Aorta (tissue), 5 donors: ENCODE measurements around the gene URM1. TPM values are rescaled to one million over a fixed set of nuclear protein-coding genes. Genes with fewer than 3 reads are reported as not detected.

Source experiments
- ATAC-seq: fragments of 200-7000 bp; cut with Tn5 transposase; one replicate; pipeline ENCODE4 v1.9.1; 2022; ENCODE audit warnings: moderate library complexity; ENCODE audit not compliant: low FRiP score
- DNase-seq, 2 donors: peaks; one replicate each; pipeline ENCODE4 v3.0.0-alpha.2; 2020
- H3K27ac ChIP-seq, 2 donors: one replicate each; pipeline ENCODE4 v1.5.1; 2013; ENCODE audit warnings: low read length in 2 of 2, mild to moderate bottlenecking in 2 of 2, moderate library complexity in 2 of 2, control low read depth in 1 of 2, inconsistent platforms in 1 of 2, low read depth in 1 of 2
- H3K27me3 ChIP-seq, 2 donors: one replicate each; pipeline ENCODE4 v1.6.1; 2013; ENCODE audit warnings: control low read depth in 1 of 2, low read length in 1 of 2, mild to moderate bottlenecking in 1 of 2, moderate library complexity in 1 of 2; ENCODE audit not compliant: insufficient read depth in 2 of 2, control insufficient read depth in 1 of 2
- H3K36me3 ChIP-seq, 2 donors: one replicate each; pipeline ENCODE4 v1.6.1; 2013; ENCODE audit warnings: control low read depth in 1 of 2, low read length in 1 of 2, mild to moderate bottlenecking in 1 of 2; ENCODE audit not compliant: insufficient read depth in 2 of 2, control insufficient read depth in 1 of 2
- H3K4me1 ChIP-seq, 2 donors: one replicate each; pipeline ENCODE4 v1.6.1; 2013; ENCODE audit warnings: low read length in 2 of 2, control low read depth in 1 of 2, mild to moderate bottlenecking in 1 of 2, moderate library complexity in 1 of 2; ENCODE audit not compliant: insufficient read depth in 2 of 2, control insufficient read depth in 1 of 2
- H3K4me3 ChIP-seq, 2 donors: one replicate each; pipeline ENCODE4 v1.5.1; 2013; ENCODE audit warnings: low read length in 2 of 2, control low read depth in 1 of 2, mild to moderate bottlenecking in 1 of 2
- H3K9me3 ChIP-seq: one replicate; pipeline ENCODE4 v1.6.1; 2013; ENCODE audit warnings: mild to moderate bottlenecking, low read length; ENCODE audit not compliant: control insufficient read depth
- WGBS, 2 donors: extraction: QIAGEN DNeasy Blood & Tissue Kit; methylation state at CpG; one replicate each; pipeline ENCODE4 v1.1.7; 2013; 5-methylcytosine and 5-hydroxymethylcytosine counted together
- intact Hi-C, 2 donors: fragments of 100-400 bp; cut with DNase I; formaldehyde crosslinking; loops; one replicate each; pipeline versions ENCODE4 v1.14.2 to v1.15.0; 2022
- polyA plus RNA-seq, 2 donors: library from polyadenylated mRNA; stranded (reverse); fragments of 200-250 nt; gene quantifications; one replicate each; pipeline ENCODE4 v1.2.3, GENCODE V29; 2013
- total RNA-seq, 2 donors: library from RNA; stranded (reverse); fragmentation: NEBNext Ultra II Directional; extraction: Animal tissue kit (Norgen Biotek cat#: 25700); gene quantifications; one replicate each; pipeline ENCODE4 v1.2.1, GENCODE V29; 2021
- donor health status: healthy with polysubstance abuse.
- donor health status: Bipolar disorder and iron deficiency.
- donor health status: DM: no; HTN: no; CAD: no.
- donor health status: DM: no; HTN: no; CAD: no.
- donor health status: DM: yes; HTN: yes; CAD: no.

Gene URM1
- total and polyA plus RNA-seq, 4 donors = 24.7 to 45.5 (median 35.9) TPM

DNA sequence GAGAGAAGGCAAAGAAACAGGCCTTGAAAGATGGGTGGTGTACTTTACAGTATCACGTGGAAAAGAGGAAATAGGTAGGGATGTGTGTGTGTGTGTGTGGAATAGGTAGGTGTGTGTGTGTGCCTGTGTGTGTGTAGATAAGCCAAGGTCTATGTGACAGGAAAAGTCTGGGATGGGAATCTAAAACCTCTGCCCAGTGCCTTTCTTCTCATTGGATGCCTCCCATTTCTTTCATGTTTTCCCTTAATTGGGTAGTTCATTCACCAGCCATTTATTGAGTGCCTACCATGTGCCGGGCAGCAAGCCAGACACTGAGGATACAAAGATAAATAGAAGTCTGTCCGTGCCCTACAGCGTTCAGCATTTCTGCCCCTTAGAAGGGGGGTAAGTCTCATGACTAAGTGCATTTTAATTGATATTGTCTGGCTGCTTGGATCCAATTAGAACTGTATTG is 1.0 kb downstream of the URM1 start:
- Histone ChIP-seq H3K9me3 (no peaks in the 10 kb centered on the region), H3K4me1 (no peaks in the 10 kb centered on the region), H3K36me3 (no peaks in the 10 kb centered on the region), H3K27me3 (no peaks in the 10 kb centered on the region), H3K27ac (no peak overlapping the region), H3K4me3 (peak overlapping the region; percentile 80 to 92)
- ATAC-seq (no peak), DNase-seq (no peak)
- intact Hi-C loops = no loop called here
- WGBS, 2 donors = 50 to 53% methylated on average over 4 of the region's 4 CpGs

- Histone ChIP-seq H3K36me3 (no peaks in the 10 kb centered on the region), H3K9me3 (no peaks in the 10 kb centered on the region), H3K4me3 (no peak overlapping the region), H3K27me3 (no peaks in the 10 kb centered on the region), H3K27ac (no peak overlapping the region), H3K4me1 (no peaks in the 10 kb centered on the region)
- ATAC-seq (no peak), DNase-seq (no peak)
- intact Hi-C loops = no loop called here
- WGBS, 2 donors = 81 to 85% methylated on average over 1 of the region's 1 CpG
Measured at GRCh38 chr9:128372784-128373183, 1.6 kb downstream of the URM1 start.

- Histone ChIP-seq H3K4me3 (no peak overlapping the region), H3K9me3 (no peaks in the 10 kb centered on the region), H3K36me3 (peaks cover 0 to 2% of the 10 kb centered on the region in 2 donors), H3K27me3 (no peaks in the 10 kb centered on the region), H3K27ac (no peak overlapping the region), H3K4me1 (no peaks in the 10 kb centered on the region)
- intact Hi-C loops = no loop called here
- DNase-seq = no peak
- WGBS, 2 donors = 83 to 84% methylated on average over 9 of the region's 9 CpGs
- ATAC-seq = no peak
Measured at GRCh38 chr9:128374221-128374675, 3.1 kb downstream of the URM1 start.

DNA sequence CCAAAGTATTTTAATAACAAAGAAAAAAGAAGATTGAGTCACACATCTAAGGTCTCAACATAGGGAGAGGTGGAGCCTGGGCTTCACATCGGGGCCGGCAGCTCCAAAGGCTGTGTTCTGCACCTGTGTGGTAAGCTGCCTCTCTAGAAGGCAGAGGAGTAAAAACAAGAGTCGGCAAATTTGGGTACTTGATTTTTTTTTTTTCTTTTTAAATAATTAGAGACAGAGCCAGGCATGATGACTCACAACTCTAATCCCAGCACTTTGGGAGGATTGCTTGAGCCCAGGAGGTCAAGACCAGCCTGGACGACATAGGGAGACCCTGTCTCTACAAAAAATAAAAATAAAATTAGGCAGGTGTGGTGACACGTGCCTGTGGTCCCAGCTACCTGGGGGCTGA is 4.7 kb downstream of the URM1 start:
- H3K9me3 ChIP-seq = no peaks in the 10 kb centered on the region
- intact Hi-C loops = no loop called here
- H3K27me3 ChIP-seq = no peaks in the 10 kb centered on the region
- ATAC-seq = no peak
- H3K36me3 ChIP-seq = peaks cover 0 to 3% of the 10 kb centered on the region in 2 donors
- no peak overlapping the region for H3K27ac ChIP-seq
- H3K4me3 ChIP-seq = no peak overlapping the region
- no peaks in the 10 kb centered on the region for H3K4me1 ChIP-seq
- WGBS, 2 donors = 71 to 75% methylated on average over 5 of the region's 5 CpGs
- no peak for DNase-seq

GRCh38 chr9:128382261-128382660 is 11.1 kb downstream of the URM1 start:
- WGBS, 2 donors = 23 to 34% methylated on average over 6 of the region's 6 CpGs
- no peaks in the 10 kb centered on the region for H3K9me3 ChIP-seq
- H3K36me3 ChIP-seq = peaks cover 0 to 3% of the 10 kb centered on the region in 2 donors
- intact Hi-C loops = no loop called here
- H3K27ac ChIP-seq = no peak overlapping the region
- H3K27me3 ChIP-seq = no peaks in the 10 kb centered on the region
- no peak for DNase-seq
- no peak for ATAC-seq
- H3K4me3 ChIP-seq = no peak overlapping the region
- no peaks in the 10 kb centered on the region for H3K4me1 ChIP-seq

DNA sequence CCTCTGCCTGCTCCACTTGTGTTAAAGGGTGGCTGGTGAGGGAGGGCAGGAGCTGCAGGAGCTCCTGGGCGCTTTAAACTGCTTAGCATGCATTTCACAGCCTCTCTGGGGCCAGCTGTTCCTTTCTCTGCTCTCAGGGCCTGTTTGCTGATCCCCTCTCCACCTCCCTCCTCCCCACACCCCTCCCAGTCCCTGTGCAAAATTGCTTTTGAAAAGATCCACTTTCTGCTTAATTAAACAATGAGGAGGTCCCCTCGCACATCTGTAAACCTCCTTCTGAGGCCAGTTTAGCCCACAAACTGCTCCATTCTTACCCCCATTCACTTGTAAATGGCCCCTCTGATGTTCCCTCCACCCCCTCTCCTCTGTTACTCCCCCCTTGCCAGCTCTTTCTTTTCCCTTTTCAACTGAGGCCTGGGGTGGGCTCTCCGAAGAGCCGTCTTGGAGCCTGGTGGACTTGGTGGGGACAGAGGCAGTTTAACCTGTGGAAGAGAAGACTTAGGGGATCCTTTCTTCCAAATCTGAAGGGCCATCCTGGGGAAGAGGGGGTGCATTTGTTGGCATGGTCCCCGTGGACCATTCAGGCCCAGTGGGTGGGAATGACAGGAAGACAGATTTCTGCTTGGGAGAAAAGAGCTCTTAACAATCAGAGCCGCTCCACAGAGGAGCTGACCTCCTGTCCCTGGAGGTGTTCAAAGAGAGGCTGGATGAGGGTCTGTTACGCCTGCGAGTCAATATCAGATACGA is 12.0 kb downstream of the URM1 start:
- 84 to 89% methylated on average over 9 of the region's 9 CpGs for WGBS, 2 donors
- no peaks in the 10 kb centered on the region for H3K4me1 ChIP-seq
- no peak overlapping the region for H3K4me3 ChIP-seq
- H3K36me3 ChIP-seq = peaks cover 0 to 5% of the 10 kb centered on the region in 2 donors
- no peaks in the 10 kb centered on the region for H3K9me3 ChIP-seq
- DNase-seq (no peak), ATAC-seq (no peak)
- H3K27me3 ChIP-seq = no peaks in the 10 kb centered on the region
- no peak overlapping the region for H3K27ac ChIP-seq
- intact Hi-C loops = no loop called here

GRCh38 chr9:128383791-128384190 is 12.6 kb downstream of the URM1 start:
- intact Hi-C loops = no loop called here
- no peak overlapping the region for H3K27ac ChIP-seq
- H3K4me1 ChIP-seq = no peaks in the 10 kb centered on the region
- no peak overlapping the region for H3K4me3 ChIP-seq
- 89 to 94% methylated on average over 8 of the region's 8 CpGs for WGBS, 2 donors
- ATAC-seq (no peak), DNase-seq (no peak)
- no peaks in the 10 kb centered on the region for H3K27me3 ChIP-seq
- no peaks in the 10 kb centered on the region for H3K9me3 ChIP-seq
- peaks cover 0 to 7% of the 10 kb centered on the region in 2 donors for H3K36me3 ChIP-seq

- H3K27me3 ChIP-seq = no peaks in the 10 kb centered on the region
- intact Hi-C loops = no loop called here
- no peak for DNase-seq
- no peaks in the 10 kb centered on the region for H3K9me3 ChIP-seq
- H3K36me3 ChIP-seq = peaks cover 0 to 5% of the 10 kb centered on the region in 2 donors
- no peak overlapping the region for H3K27ac ChIP-seq
- ATAC-seq = no peak
- 81 to 90% methylated on average over 7 of the region's 7 CpGs for WGBS, 2 donors
- no peak overlapping the region for H3K4me3 ChIP-seq
- H3K4me1 ChIP-seq = no peaks in the 10 kb centered on the region
Measured at GRCh38 chr9:128384801-128385495, 13.8 kb downstream of the URM1 start.
